Gastrocnemius medialis (tissue), 4 donors: ENCODE results near the gene PICALM. TPM values are rescaled to one million over a fixed set of nuclear protein-coding genes. Genes with fewer than 3 reads are reported as not detected.

ENCODE experiments used
- ATAC-seq, 2 donors: fragments of 150-250 bp; one replicate each; pipeline ENCODE4 v1.9.1; 2016
- DNase-seq, 2 donors: peaks; one replicate each; pipeline ENCODE4 v3.0.0-alpha.2; 2019
- H3K27ac ChIP-seq, 4 donors: fragments of 200-600 bp; sonication (generic); 1 replicate in 1 of 4; 2 replicates in 3 of 4; pipeline ENCODE4 v1.5.1; 2016 to 2018; ENCODE audit warnings: mild to moderate bottlenecking in 2 of 4, moderate library complexity in 1 of 4
- H3K27me3 ChIP-seq, 3 donors: fragments of 200-600 bp; sonication (generic) in 2 of 3; 1 replicate in 1 of 3; 2 replicates in 2 of 3; pipeline versions ENCODE4 v1.5.1 to v1.6.0; 2016 to 2019; ENCODE audit warnings: mild to moderate bottlenecking in 1 of 3, moderate library complexity in 1 of 3
- H3K36me3 ChIP-seq, 2 donors: fragments of 200-600 bp; sonication (generic) in 1 of 2; one replicate each; pipeline ENCODE4 v1.5.1; 2017 to 2018
- H3K4me1 ChIP-seq, 2 donors: fragments of 200-600 bp; sonication (generic) in 1 of 2; one replicate each; pipeline ENCODE4 v1.5.1; 2016 to 2017; ENCODE audit warnings: mild to moderate bottlenecking in 2 of 2
- H3K4me3 ChIP-seq, 4 donors: fragments of 200-600 bp; sonication (generic) in 3 of 4; 1 replicate in 1 of 4; 2 replicates in 3 of 4; pipeline ENCODE4 v1.5.1; 2016 to 2019; ENCODE audit warnings: mild to moderate bottlenecking in 2 of 4
- H3K9me3 ChIP-seq, 3 donors: fragments of 200-600 bp; sonication (generic) in 2 of 3; 1 replicate in 1 of 3; 2 replicates in 2 of 3; pipeline ENCODE4 v1.5.1; 2016 to 2019
- CTCF ChIP-seq, 5 experiments: fragments of 450-650 bp in 3 of 5; fragments of 200-600 bp in 2 of 5; sonication (generic) in 2 of 5; IDR thresholded peaks in 4 of 5; conservative IDR thresholded peaks in 1 of 5; 1 replicate in 4 of 5; 2 replicates in 1 of 5; pipeline ENCODE4 v1.5.1; 2016 to 2019; ENCODE audit warnings: antibody characterized with exemption in 5 of 5, mild to moderate bottlenecking in 3 of 5, moderate library complexity in 3 of 5
- POLR2A ChIP-seq, 2 donors: fragments of 450-650 bp; IDR thresholded peaks; one replicate each; pipeline ENCODE4 v1.6.1; 2017; ENCODE audit warnings: antibody characterized with exemption in 2 of 2, mild to moderate bottlenecking in 2 of 2, moderate library complexity in 2 of 2
- in situ Hi-C, 4 donors: fragments of 200-750 bp; cut with MboI; loops; one replicate each; pipeline versions ENCODE4 v1.15.0 to v1.8.0; 2017; ENCODE audit warnings: low sequenced_read_pairs in 4 of 4
- intact Hi-C: fragments of 100-400 bp; cut with DNase I; formaldehyde crosslinking; loops from one replicate; pipeline ENCODE4 v1.15.1; 2023; ENCODE audit warnings: low total_unique reads
- total RNA-seq, 4 donors: library from RNA; depleted of rRNA; stranded (reverse); fragments of >200 nt; gene quantifications; one replicate each; pipeline versions ENCODE4 v1.1.0 to v1.2.3, GENCODE V29; 2016

PICALM gene
- total RNA-seq, 4 donors from 2014 or later = 82.3 to 125 (median 107) TPM

- Histone ChIP-seq H3K27me3 (no peaks in the 10 kb centered on the region), H3K36me3 (peaks cover 0 to 7% of the 10 kb centered on the region in 2 donors), H3K9me3 (no peaks in the 10 kb centered on the region), H3K4me1 (peaks cover 78 to 80% of the 10 kb centered on the region in 2 donors), H3K27ac (peak overlapping the region; percentile 57 to 83 (median 74)), H3K4me3 (no peak overlapping the region)
- DNase-seq (no peak), ATAC-seq (no peak)
- TF ChIP-seq CTCF (IDR thresholded peaks at IDR 0.05 in 4 of 5, conservative IDR thresholded peaks at IDR 0.05 in 1 of 5) (no peak), POLR2A (IDR thresholded peaks at IDR 0.05) (no peak)
- intact Hi-C loops = loop anchor here (5.0 kb wide), 1 partner anchor 67 kb away; no protein-coding TSS in a partner anchor
- in situ Hi-C loops = loop anchor here in 2 of 4 donors (5.0 to 25.0 kb wide), 2 partner anchors 158 to 372 kb away; partner anchors contain the start of gene CREBZF (in 1 of the 2)
Measured at GRCh38 chr11:86034710-86035109, 34.2 kb downstream of the PICALM start.

GRCh38 chr11:86021377-86021776, 47.5 kb downstream of the PICALM start:
- no peak for TF ChIP-seq CTCF (IDR thresholded peaks at IDR 0.05 in 4 of 5, conservative IDR thresholded peaks at IDR 0.05 in 1 of 5)
- TF ChIP-seq POLR2A (IDR thresholded peaks at IDR 0.05) = no peak
- Histone ChIP-seq H3K27ac (peak overlapping the region in 2 of 4 donors; percentile 17 to 22), H3K9me3 (no peaks in the 10 kb centered on the region), H3K4me1 (peaks cover 0 to 3% of the 10 kb centered on the region in 2 donors), H3K36me3 (peaks cover 0 to 71% of the 10 kb centered on the region in 2 donors), H3K27me3 (no peaks in the 10 kb centered on the region), H3K4me3 (no peak overlapping the region)
- intact Hi-C loops = loop anchor here (5.0 kb wide), 1 partner anchor 39 kb away; no protein-coding TSS in a partner anchor
- in situ Hi-C loops = no loop called here
- no peak for ATAC-seq
- no peak for DNase-seq

- intact Hi-C loops = no loop called here
- no peak for DNase-seq
- in situ Hi-C loops = no loop called here
- no peaks in the 10 kb centered on the region for H3K27me3 ChIP-seq
- H3K4me3 ChIP-seq = no peak overlapping the region
- H3K36me3 ChIP-seq = peaks cover 0 to 58% of the 10 kb centered on the region in 2 donors
- TF ChIP-seq CTCF (IDR thresholded peaks at IDR 0.05 in 4 of 5, conservative IDR thresholded peaks at IDR 0.05 in 1 of 5) (no peak), POLR2A (IDR thresholded peaks at IDR 0.05) (no peak)
- H3K9me3 ChIP-seq = no peaks in the 10 kb centered on the region
- ATAC-seq = no peak
- H3K4me1 ChIP-seq = peaks cover 19 to 23% of the 10 kb centered on the region in 2 donors
- peak overlapping the region in 1 of 4 donors; percentile 10 for H3K27ac ChIP-seq
Measured at GRCh38 chr11:86018249-86018648, 50.6 kb downstream of the PICALM start.

GRCh38 chr11:86016451-86016850, 52.4 kb downstream of the PICALM start:
- TF ChIP-seq CTCF (IDR thresholded peaks at IDR 0.05 in 4 of 5, conservative IDR thresholded peaks at IDR 0.05 in 1 of 5) (no peak), POLR2A (IDR thresholded peaks at IDR 0.05) (no peak)
- Histone ChIP-seq H3K9me3 (no peaks in the 10 kb centered on the region), H3K27me3 (no peaks in the 10 kb centered on the region), H3K27ac (no peak overlapping the region), H3K4me3 (no peak overlapping the region), H3K4me1 (peaks cover 19 to 27% of the 10 kb centered on the region in 2 donors), H3K36me3 (peaks cover 0 to 53% of the 10 kb centered on the region in 2 donors)
- in situ Hi-C loops = no loop called here
- intact Hi-C loops = no loop called here
- ATAC-seq (no peak), DNase-seq (no peak)

- TF ChIP-seq POLR2A (IDR thresholded peaks at IDR 0.05) = no peak
- Histone ChIP-seq H3K4me1 (peaks cover 27 to 34% of the 10 kb centered on the region in 2 donors), H3K27me3 (no peaks in the 10 kb centered on the region), H3K36me3 (peaks cover 0 to 47% of the 10 kb centered on the region in 2 donors), H3K4me3 (no peak overlapping the region), H3K9me3 (no peaks in the 10 kb centered on the region), H3K27ac (no peak overlapping the region)
- intact Hi-C loops = no loop called here
- DNase-seq = no peak
- no peak for ATAC-seq
- in situ Hi-C loops = no loop called here
Measured at GRCh38 chr11:86015699-86016098, 53.2 kb downstream of the PICALM start.
